WI38 (cell line): ENCODE data around the gene GFY.

Source experiments
- H3K4me3 ChIP-seq: 2 replicates; pipeline ENCODE4 v1.5.1; 2011; ENCODE audit warnings: low read depth, mild to moderate bottlenecking, control low read depth, low read length
- CTCF ChIP-seq: IDR thresholded peaks from 2 replicates; pipeline ENCODE4 v1.5.1; 2012; ENCODE audit warnings: low read depth, mild to moderate bottlenecking, control low read depth, low read length

The GFY gene

GRCh38 chr19:49472936-49473335, 47.7 kb downstream of the GFY start:
- H3K4me3 ChIP-seq: no peak overlapping the region
- TF ChIP-seq CTCF: no peak

GRCh38 chr19:49473501-49473867, 48.3 kb downstream of the GFY start:
- H3K4me3 ChIP-seq: peak overlapping the region; percentile 70

- peak; percentile 93 for TF ChIP-seq CTCF
- peak within 1 kb of the TSS; percentile 70 for H3K4me3 ChIP-seq
These were observed 48.8 kb downstream of the GFY start, which contains the start of gene FLT3LG for GRCh38 chr19:49473868-49474541. Gene FLT3LG (plus strand): TSS chr19:49474215. CDS start chr19:49474640, 425 bp downstream.

- TF ChIP-seq CTCF: no peak
- peak overlapping the region; percentile 70 for H3K4me3 ChIP-seq
These were observed 49.3 kb downstream of the GFY start for GRCh38 chr19:49474542-49474924.

GRCh38 chr19:49475191-49475917, 50.2 kb downstream of the GFY start:
- H3K4me3 ChIP-seq: peak overlapping the region; percentile 70
- no peak for TF ChIP-seq CTCF

GRCh38 chr19:49475995-49476880, 51.0 kb downstream of the GFY start:
- H3K4me3 ChIP-seq: no peak overlapping the region
- peak; percentile 49 for TF ChIP-seq CTCF
